HL-60 (cell line): ENCODE measurements around the gene CCDC89.

Source experiments
- DNase-seq, 2 experiments: peaks; one replicate each; pipeline ENCODE4 v3.0.0-alpha.2; 2010 to 2020; ENCODE audit warnings: low read depth in 1 of 2, low spot score in 1 of 2
- H3K27ac ChIP-seq: fragments of 250-450 bp; sonication (Bioruptor Pico); replicated peaks from 2 replicates; pipeline ENCODE4 v1.5.1; 2020; ENCODE audit warnings: mild to moderate bottlenecking, moderate library complexity
- H3K27me3 ChIP-seq: fragments of 250-450 bp; sonication (Bioruptor Pico); 2 replicates; pipeline ENCODE4 v1.5.1; 2021; ENCODE audit warnings: mild to moderate bottlenecking, moderate library complexity; ENCODE audit not compliant: insufficient read depth, poor library complexity, severe bottlenecking
- H3K4me3 ChIP-seq: replicated peaks from 2 replicates; pipeline ENCODE4 v1.5.1; 2011; ENCODE audit warnings: mild to moderate bottlenecking, control low read depth, low read length; ENCODE audit not compliant: insufficient read depth
- GABPA ChIP-seq: IDR thresholded peaks from 2 replicates; pipeline ENCODE4 v1.6.1; 2012; ENCODE audit warnings: low read depth
- POLR2AphosphoS5 ChIP-seq: IDR thresholded peaks from 2 replicates; pipeline ENCODE4 v1.6.1; 2012; ENCODE audit warnings: low read depth
- SPI1 ChIP-seq: IDR thresholded peaks from 2 replicates; pipeline ENCODE4 v1.6.1; 2012; ENCODE audit warnings: low read depth, mild to moderate bottlenecking, borderline replicate concordance
- TF ChIP-seq, protein P1 (sequence below): IDR thresholded peaks from 2 replicates; pipeline ENCODE4 v1.6.1; 2012; ENCODE audit warnings: low read depth; ENCODE audit not compliant: insufficient replicate concordance
- TF ChIP-seq, protein P2 (sequence below): IDR thresholded peaks from one replicate; pipeline ENCODE4 v1.5.1; 2011; ENCODE audit warnings: low read length, control low read depth, inconsistent platforms; ENCODE audit not compliant: insufficient read depth

CCDC89 gene

DNA sequence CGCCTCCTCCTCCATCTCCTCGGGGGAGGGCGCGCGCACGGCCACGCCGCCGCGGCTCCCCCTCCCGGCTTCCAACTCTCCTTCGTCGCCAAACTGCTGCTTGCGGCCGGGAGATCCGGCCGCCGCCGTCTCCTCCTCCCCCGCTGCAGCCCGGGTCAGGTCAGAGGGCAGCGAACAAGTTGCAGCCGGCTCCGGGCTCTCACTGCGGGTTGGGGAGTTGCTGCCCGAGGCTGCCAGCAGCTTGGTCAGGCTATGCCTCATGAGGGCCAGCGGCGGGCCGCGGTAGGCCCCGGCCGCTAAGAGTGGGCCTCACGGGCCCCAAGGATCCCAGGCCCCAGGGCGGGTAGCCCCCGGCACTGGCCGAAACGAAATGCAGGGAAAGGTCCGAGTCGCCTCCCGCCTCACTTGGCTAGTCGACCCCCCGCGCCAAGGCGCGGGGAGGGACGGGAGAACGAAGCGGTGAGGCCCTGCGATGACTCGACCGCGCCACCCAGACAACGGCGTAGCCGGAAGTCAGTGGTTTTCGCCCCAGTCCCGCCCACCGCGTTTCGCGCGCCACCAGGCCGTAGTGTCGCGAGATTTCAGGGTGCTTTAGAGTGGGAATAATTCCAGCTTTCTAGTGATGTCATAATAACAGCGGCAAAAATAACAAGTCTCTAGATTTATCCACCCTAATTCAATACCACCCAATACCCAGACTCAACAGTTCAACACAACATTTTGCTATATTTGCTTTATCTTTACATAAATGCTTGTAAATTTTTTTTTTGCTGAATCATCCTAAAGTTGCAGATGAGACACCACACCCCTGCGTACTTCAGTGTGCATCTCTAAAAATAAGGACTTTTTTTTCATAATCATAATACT, 21.1 kb downstream of the CCDC89 start, which contains the start of gene CREBZF:
TSS of gene CREBZF (minus strand) at position 515 of the 867 bp plus-strand sequence. CDS start at position 261, 254 bp downstream.
- peak; percentile 31; the same call in 1 of the 2 replicates for TF ChIP-seq GABPA
- TF ChIP-seq SPI1 = no peak
- TF ChIP-seq POLR2AphosphoS5 = peak; percentile 90
- TF ChIP-seq, protein P1, sequence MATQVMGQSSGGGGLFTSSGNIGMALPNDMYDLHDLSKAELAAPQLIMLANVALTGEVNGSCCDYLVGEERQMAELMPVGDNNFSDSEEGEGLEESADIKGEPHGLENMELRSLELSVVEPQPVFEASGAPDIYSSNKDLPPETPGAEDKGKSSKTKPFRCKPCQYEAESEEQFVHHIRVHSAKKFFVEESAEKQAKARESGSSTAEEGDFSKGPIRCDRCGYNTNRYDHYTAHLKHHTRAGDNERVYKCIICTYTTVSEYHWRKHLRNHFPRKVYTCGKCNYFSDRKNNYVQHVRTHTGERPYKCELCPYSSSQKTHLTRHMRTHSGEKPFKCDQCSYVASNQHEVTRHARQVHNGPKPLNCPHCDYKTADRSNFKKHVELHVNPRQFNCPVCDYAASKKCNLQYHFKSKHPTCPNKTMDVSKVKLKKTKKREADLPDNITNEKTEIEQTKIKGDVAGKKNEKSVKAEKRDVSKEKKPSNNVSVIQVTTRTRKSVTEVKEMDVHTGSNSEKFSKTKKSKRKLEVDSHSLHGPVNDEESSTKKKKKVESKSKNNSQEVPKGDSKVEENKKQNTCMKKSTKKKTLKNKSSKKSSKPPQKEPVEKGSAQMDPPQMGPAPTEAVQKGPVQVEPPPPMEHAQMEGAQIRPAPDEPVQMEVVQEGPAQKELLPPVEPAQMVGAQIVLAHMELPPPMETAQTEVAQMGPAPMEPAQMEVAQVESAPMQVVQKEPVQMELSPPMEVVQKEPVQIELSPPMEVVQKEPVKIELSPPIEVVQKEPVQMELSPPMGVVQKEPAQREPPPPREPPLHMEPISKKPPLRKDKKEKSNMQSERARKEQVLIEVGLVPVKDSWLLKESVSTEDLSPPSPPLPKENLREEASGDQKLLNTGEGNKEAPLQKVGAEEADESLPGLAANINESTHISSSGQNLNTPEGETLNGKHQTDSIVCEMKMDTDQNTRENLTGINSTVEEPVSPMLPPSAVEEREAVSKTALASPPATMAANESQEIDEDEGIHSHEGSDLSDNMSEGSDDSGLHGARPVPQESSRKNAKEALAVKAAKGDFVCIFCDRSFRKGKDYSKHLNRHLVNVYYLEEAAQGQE = peak; percentile 37
- TF ChIP-seq, protein P2, sequence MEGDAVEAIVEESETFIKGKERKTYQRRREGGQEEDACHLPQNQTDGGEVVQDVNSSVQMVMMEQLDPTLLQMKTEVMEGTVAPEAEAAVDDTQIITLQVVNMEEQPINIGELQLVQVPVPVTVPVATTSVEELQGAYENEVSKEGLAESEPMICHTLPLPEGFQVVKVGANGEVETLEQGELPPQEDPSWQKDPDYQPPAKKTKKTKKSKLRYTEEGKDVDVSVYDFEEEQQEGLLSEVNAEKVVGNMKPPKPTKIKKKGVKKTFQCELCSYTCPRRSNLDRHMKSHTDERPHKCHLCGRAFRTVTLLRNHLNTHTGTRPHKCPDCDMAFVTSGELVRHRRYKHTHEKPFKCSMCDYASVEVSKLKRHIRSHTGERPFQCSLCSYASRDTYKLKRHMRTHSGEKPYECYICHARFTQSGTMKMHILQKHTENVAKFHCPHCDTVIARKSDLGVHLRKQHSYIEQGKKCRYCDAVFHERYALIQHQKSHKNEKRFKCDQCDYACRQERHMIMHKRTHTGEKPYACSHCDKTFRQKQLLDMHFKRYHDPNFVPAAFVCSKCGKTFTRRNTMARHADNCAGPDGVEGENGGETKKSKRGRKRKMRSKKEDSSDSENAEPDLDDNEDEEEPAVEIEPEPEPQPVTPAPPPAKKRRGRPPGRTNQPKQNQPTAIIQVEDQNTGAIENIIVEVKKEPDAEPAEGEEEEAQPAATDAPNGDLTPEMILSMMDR = no peak
- H3K27ac ChIP-seq = peak within 1 kb of the TSS; percentile 99
- DNase-seq = peak; percentile 83 to 95
- H3K4me3 ChIP-seq = peak within 1 kb of the TSS; percentile 96
- no peaks in the 10 kb centered on the region for H3K27me3 ChIP-seq

DNA sequence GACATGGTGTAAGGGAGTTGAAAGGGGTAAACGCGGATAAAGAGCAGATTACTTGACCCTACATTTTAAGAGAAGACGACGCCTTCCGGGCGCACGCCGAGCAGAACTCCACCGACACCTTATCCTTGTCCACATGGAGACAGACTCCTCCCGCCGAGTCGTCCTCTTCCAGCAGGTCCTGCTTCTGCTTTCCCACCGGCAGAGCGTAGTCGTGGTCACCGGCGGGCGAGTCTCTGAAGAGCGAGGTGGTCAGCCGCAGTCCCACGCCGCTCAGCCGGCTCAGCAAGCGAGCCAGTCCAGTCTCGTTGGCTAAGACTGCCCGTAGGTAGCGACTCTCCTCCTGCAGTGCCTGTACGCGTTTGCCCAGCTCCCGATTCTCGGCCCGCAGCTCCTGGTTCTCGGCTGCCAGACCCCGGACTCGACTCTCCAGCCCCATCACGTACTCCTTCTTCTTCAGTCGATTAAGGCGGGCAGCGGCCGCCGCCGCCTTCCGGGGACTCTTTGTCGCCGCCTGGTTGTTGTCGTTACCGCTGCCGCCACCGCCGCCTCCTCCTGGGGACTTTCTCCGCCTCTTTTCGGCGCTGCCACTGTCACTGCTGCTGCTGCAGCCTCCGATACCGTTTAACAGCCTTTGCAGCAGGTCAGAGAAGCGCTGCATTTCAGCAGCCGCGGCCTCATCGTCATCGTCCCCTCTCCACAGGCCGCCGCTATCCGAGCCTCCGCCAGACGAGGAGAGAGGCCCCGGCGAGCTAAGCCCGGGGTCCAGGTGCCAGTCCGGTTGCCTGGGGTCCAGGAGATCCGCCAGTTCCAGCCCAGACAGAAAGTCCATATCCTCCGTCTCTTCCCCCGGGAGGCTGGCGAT, 22.0 kb downstream of the CCDC89 start:
- Histone ChIP-seq H3K27me3 (no peaks in the 10 kb centered on the region), H3K4me3 (peak overlapping the region; percentile 96), H3K27ac (peak overlapping the region; percentile 99)
- DNase-seq = peak; percentile 45 to 82
- TF ChIP-seq, protein P1 = no peak
- TF ChIP-seq GABPA = 0 out of 2 replicates have a peak, but pooled peaks have one; percentile 27
- TF ChIP-seq, protein P2 = peak; percentile 35
- peak; percentile 18; the same call in 1 of the 2 replicates for TF ChIP-seq POLR2AphosphoS5
- no peak for TF ChIP-seq SPI1

DNA sequence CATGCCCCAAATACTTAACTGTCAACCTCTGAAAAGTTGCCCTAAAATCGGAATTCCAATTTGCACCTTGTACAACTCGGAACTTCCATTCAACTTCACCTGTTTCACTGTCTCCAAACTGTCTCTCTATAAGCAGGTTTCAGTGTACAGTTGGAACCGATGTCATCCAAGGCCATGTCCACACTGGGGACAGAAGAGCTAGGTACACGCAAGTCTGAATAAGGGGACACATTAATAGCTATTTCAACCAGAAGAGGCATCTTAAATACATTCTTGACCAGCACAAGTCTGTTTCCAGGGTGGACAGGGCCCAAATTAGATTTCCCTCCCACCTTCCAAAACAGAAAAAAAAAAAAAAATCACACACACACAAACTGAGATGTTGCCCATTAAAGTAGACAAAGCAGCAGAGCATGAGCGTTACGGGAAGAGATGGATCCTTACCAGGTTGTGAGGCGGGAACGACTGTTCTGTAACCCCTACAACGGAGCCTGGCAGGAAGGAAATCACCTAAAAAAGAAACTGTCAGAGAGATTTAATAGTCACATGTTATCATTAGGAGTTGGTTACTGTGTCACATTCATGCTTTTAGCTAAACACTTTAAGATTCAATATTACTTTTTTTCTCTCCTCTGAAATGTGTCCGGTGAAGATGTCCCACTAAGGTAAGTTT, 22.8 kb downstream of the CCDC89 start:
- Histone ChIP-seq H3K4me3 (peak overlapping the region; percentile 96), H3K27me3 (no peaks in the 10 kb centered on the region), H3K27ac (peak overlapping the region; percentile 99)
- no peak for DNase-seq
- TF ChIP-seq SPI1 (no peak), GABPA (no peak), POLR2AphosphoS5 (no peak)
- TF ChIP-seq, protein P2 = no peak
- TF ChIP-seq, protein P1 = no peak
